ENCODE data around the gene MATN1.

The MATN1 gene

GRCh38 chr1:30718091-30718635 lies 5.2 kb downstream of the MATN1 start:
- DNase-seq (ENCODE audit: low read depth in 2 of 2): peak; percentile 97 to 99

GRCh38 chr1:30716646-30717045 lies 6.7 kb downstream of the MATN1 start:
- DNase-seq (ENCODE audit: low read depth in 2 of 2): no peak

- DNase-seq (ENCODE audit: low read depth in 2 of 2): no peak
Observed at GRCh38 chr1:30715886-30716285, 7.5 kb downstream of the MATN1 start.

GRCh38 chr1:30715216-30715615 lies 8.2 kb downstream of the MATN1 start:
- DNase-seq (ENCODE audit: low read depth in 2 of 2): no peak

GRCh38 chr1:30714536-30715090 lies 8.8 kb downstream of the MATN1 start:
- no peak for DNase-seq (ENCODE audit: low read depth in 2 of 2)

GRCh38 chr1:30714025-30714424 lies 9.4 kb downstream of the MATN1 start:
- no peak for DNase-seq (ENCODE audit: low read depth in 2 of 2)

GRCh38 chr1:30713311-30713710 lies 10.1 kb downstream of the MATN1 start:
- no peak for DNase-seq (ENCODE audit: low read depth in 2 of 2)

- no peak for DNase-seq (ENCODE audit: low read depth in 2 of 2)
Observed at GRCh38 chr1:30712583-30712982, 10.8 kb downstream of the MATN1 start.

- DNase-seq (ENCODE audit: low read depth in 2 of 2): no peak
Observed at GRCh38 chr1:30710407-30710806, 13.0 kb downstream of the MATN1 start.

GRCh38 chr1:30708361-30708728 lies 15.0 kb downstream of the MATN1 start:
- no peak for DNase-seq (ENCODE audit: low read depth in 2 of 2)

GRCh38 chr1:30707412-30708360 lies 15.7 kb downstream of the MATN1 start:
- peak; percentile 31 to 38 for DNase-seq (ENCODE audit: low read depth in 2 of 2)

- no peak for DNase-seq (ENCODE audit: low read depth in 2 of 2)
Observed at GRCh38 chr1:30706528-30706927, 16.9 kb downstream of the MATN1 start.

- no peak for DNase-seq (ENCODE audit: low read depth in 2 of 2)
Observed at GRCh38 chr1:30705698-30706097, 17.7 kb downstream of the MATN1 start.

- no peak for DNase-seq (ENCODE audit: low read depth in 2 of 2)
Observed at GRCh38 chr1:30704765-30705509, 18.4 kb downstream of the MATN1 start.

- DNase-seq (ENCODE audit: low read depth in 2 of 2): no peak
Observed at GRCh38 chr1:30704271-30704670, 19.1 kb downstream of the MATN1 start.

GRCh38 chr1:30702823-30703222 lies 20.6 kb downstream of the MATN1 start:
- no peak for DNase-seq (ENCODE audit: low read depth in 2 of 2)

- DNase-seq (ENCODE audit: low read depth in 2 of 2): no peak
Observed at GRCh38 chr1:30701258-30701633, 22.1 kb downstream of the MATN1 start.

GRCh38 chr1:30700528-30701257 lies 22.7 kb downstream of the MATN1 start:
- DNase-seq (ENCODE audit: low read depth in 2 of 2): no peak

- DNase-seq (ENCODE audit: low read depth in 2 of 2): no peak
Observed at GRCh38 chr1:30699762-30700161, 23.6 kb downstream of the MATN1 start.

GRCh38 chr1:30698401-30698981 lies 24.9 kb downstream of the MATN1 start:
- no peak for DNase-seq (ENCODE audit: low read depth in 2 of 2)

Data from stimulated activated CD8-positive, alpha-beta memory T cell treated with anti-CD3 and anti-CD28 coated beads, Interleukin-15, amount 100 ng/mL, for 48 hours (primary cell).